Neural progenitor cell (in vitro differentiated cells): ENCODE data around the gene TBC1D7. TPM values are rescaled to one million over a fixed set of nuclear protein-coding genes. Genes with fewer than 3 reads are reported as not detected.

ENCODE experiments used
- DNase-seq: peaks from one replicate; pipeline ENCODE4 v3.0.0-alpha.2; 2016; ENCODE audit warnings: low spot score
- H2AFZ ChIP-seq: fragments of 200-600 bp; sonication (generic); replicated peaks from 2 replicates; pipeline ENCODE4 v1.6.1; 2016; ENCODE audit warnings: antibody characterized with exemption
- H3F3A ChIP-seq: fragments of 200-600 bp; sonication (generic); 2 replicates; pipeline ENCODE4 v1.6.1; 2016; ENCODE audit warnings: antibody characterized with exemption, low read depth
- H3K27ac ChIP-seq: fragments of 200-600 bp; sonication (generic); 2 replicates; pipeline ENCODE4 v1.5.1; 2016; ENCODE audit warnings: mild to moderate bottlenecking
- H3K27me3 ChIP-seq: fragments of 200-600 bp; sonication (generic); 2 replicates; pipeline ENCODE4 v1.6.1; 2016; ENCODE audit warnings: mild to moderate bottlenecking, moderate library complexity
- H3K36me3 ChIP-seq: fragments of 200-600 bp; sonication (generic); 2 replicates; pipeline ENCODE4 v1.5.1; 2016
- H3K4me1 ChIP-seq: fragments of 200-600 bp; sonication (generic); 2 replicates; pipeline ENCODE4 v1.6.1; 2016; ENCODE audit warnings: mixed run types
- H3K4me2 ChIP-seq: fragments of 200-600 bp; sonication (generic); 2 replicates; pipeline ENCODE4 v1.6.1; 2016
- H3K4me3 ChIP-seq: fragments of 200-600 bp; sonication (generic); 2 replicates; pipeline ENCODE4 v1.5.1; 2016
- H3K79me2 ChIP-seq: fragments of 200-600 bp; sonication (generic); 2 replicates; pipeline ENCODE4 v1.6.1; 2016; ENCODE audit warnings: low read depth
- H3K9ac ChIP-seq: fragments of 200-600 bp; sonication (generic); 2 replicates; pipeline ENCODE4 v1.6.1; 2016
- H3K9me3 ChIP-seq: fragments of 200-600 bp; sonication (generic); 2 replicates; pipeline ENCODE4 v1.5.1; 2016; ENCODE audit warnings: low read depth
- H4K20me1 ChIP-seq: fragments of 200-600 bp; sonication (generic); 2 replicates; pipeline ENCODE4 v1.6.1; 2016; ENCODE audit warnings: low read depth
- H3K27ac Mint-ChIP-seq: 3 replicates; pipeline ENCODE4 v1.8.0; 2021; ENCODE audit warnings: mixed read lengths
- H3K27me3 Mint-ChIP-seq: 2 replicates; pipeline ENCODE4 v1.8.0; 2022; ENCODE audit warnings: low read depth, mild to moderate bottlenecking, inconsistent platforms, moderate library complexity, mixed read lengths; ENCODE audit not compliant: insufficient read depth
- H3K36me3 Mint-ChIP-seq: 3 replicates; pipeline ENCODE4 v1.8.0; 2021; ENCODE audit warnings: mixed read lengths
- H3K4me1 Mint-ChIP-seq: 3 replicates; pipeline ENCODE4 v1.8.0; 2021; ENCODE audit warnings: mixed read lengths
- H3K4me3 Mint-ChIP-seq: 3 replicates; pipeline ENCODE4 v1.8.0; 2021; ENCODE audit warnings: mild to moderate bottlenecking, moderate library complexity, mixed read lengths
- H3K9me3 Mint-ChIP-seq: 3 replicates; pipeline ENCODE4 v1.8.0; 2020; ENCODE audit warnings: mixed read lengths
- EZH2 ChIP-seq: fragments of 200-600 bp; sonication (generic); IDR thresholded peaks from 2 replicates; pipeline ENCODE4 v1.6.1; 2017; ENCODE audit warnings: antibody characterized with exemption, mild to moderate bottlenecking, moderate library complexity
- EZH2phosphoT487 ChIP-seq: fragments of 200-600 bp; sonication (generic); IDR thresholded peaks from 2 replicates; pipeline ENCODE4 v1.6.1; 2017; ENCODE audit warnings: antibody characterized with exemption
- total RNA-seq: library from RNA; depleted of rRNA; stranded (reverse); fragments of >200 nt; gene quantifications from 2 replicates; pipeline ENCODE4 v1.2.3, GENCODE V29; 2015; ENCODE audit warnings: low replicate concordance
- TF ChIP-seq, protein P1 (sequence below): fragments of 200-600 bp; sonication (generic); IDR thresholded peaks from 2 replicates; pipeline ENCODE4 v1.5.1; 2017; ENCODE audit warnings: antibody characterized with exemption, mild to moderate bottlenecking

Gene TBC1D7
- total RNA-seq, 1 donor from 2014 or later = 54.9 TPM

DNA sequence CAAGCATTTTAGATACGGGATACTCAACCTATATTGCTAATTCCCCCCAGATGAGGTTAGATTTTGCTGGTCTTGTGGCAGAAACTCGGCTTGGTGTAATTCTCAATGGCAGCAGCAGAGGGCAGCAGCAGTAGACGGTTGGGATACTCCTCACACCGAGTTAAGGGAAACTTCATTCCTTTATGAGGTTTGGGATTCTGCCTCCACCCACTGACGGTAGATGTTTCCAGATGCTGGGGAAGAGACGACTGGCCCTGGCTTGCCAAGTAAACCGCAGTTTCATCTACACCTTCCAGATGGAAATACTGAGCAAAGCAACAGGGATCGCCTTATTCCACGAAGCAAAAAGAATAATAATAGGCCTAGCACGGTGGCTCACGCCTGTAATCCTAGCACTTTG is 8.2 kb upstream of the TBC1D7 start:
- Histone ChIP-seq H3K36me3 (no peaks in the 10 kb centered on the region), H4K20me1 (no peaks in the 10 kb centered on the region), H2AFZ (no peak overlapping the region), H3F3A (no peaks in the 10 kb centered on the region), H3K9ac (no peak overlapping the region), H3K27ac (no peak overlapping the region), H3K4me2 (no peak overlapping the region), H3K79me2 (no peaks in the 10 kb centered on the region), H3K4me3 (no peak overlapping the region), H3K4me1 (no peaks in the 10 kb centered on the region), H3K9me3 (no peaks in the 10 kb centered on the region), H3K27me3 (no peaks in the 10 kb centered on the region)
- Mint-ChIP-seq H3K27me3 (peaks cover 9% of the 10 kb centered on the region), H3K27ac (no peak overlapping the region), H3K36me3 (no peaks in the 10 kb centered on the region), H3K9me3 (no peaks in the 10 kb centered on the region), H3K4me3 (no peak overlapping the region), H3K4me1 (peaks cover 11% of the 10 kb centered on the region)
- TF ChIP-seq, protein P1, sequence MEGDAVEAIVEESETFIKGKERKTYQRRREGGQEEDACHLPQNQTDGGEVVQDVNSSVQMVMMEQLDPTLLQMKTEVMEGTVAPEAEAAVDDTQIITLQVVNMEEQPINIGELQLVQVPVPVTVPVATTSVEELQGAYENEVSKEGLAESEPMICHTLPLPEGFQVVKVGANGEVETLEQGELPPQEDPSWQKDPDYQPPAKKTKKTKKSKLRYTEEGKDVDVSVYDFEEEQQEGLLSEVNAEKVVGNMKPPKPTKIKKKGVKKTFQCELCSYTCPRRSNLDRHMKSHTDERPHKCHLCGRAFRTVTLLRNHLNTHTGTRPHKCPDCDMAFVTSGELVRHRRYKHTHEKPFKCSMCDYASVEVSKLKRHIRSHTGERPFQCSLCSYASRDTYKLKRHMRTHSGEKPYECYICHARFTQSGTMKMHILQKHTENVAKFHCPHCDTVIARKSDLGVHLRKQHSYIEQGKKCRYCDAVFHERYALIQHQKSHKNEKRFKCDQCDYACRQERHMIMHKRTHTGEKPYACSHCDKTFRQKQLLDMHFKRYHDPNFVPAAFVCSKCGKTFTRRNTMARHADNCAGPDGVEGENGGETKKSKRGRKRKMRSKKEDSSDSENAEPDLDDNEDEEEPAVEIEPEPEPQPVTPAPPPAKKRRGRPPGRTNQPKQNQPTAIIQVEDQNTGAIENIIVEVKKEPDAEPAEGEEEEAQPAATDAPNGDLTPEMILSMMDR = peak; percentile 91
- TF ChIP-seq EZH2 (no peak), EZH2phosphoT487 (no peak)
- peak; percentile 77 for DNase-seq

DNA sequence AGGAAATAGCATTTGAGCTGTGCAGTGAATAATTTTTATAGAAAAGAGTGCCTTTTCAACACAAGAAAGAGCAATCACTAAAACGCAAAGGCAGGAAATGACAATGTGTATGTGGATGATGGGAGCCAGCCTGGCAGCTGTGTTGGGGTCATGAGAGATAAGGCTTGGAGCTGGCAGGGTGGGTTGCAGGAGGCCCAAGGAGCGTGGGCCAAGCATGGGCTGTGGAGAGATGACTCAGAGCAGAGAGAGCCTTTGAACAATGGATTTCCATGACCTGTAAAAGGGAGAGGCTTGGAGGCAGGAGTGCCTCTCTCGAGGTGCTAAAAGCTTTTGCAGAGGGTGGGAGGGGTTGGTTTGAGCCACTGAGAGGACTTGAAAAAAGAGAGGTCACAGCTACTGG is 6.6 kb upstream of the TBC1D7 start:
- Mint-ChIP-seq H3K4me3 (no peak overlapping the region), H3K27ac (no peak overlapping the region), H3K27me3 (peaks cover 9% of the 10 kb centered on the region), H3K9me3 (no peaks in the 10 kb centered on the region), H3K4me1 (peaks cover 11% of the 10 kb centered on the region), H3K36me3 (no peaks in the 10 kb centered on the region)
- TF ChIP-seq, protein P1 = no peak
- no peak for TF ChIP-seq EZH2
- no peak for TF ChIP-seq EZH2phosphoT487
- Histone ChIP-seq H3K4me3 (no peak overlapping the region), H3K4me1 (no peaks in the 10 kb centered on the region), H3K9me3 (no peaks in the 10 kb centered on the region), H3K4me2 (no peak overlapping the region), H3F3A (no peaks in the 10 kb centered on the region), H4K20me1 (no peaks in the 10 kb centered on the region), H3K79me2 (no peaks in the 10 kb centered on the region), H3K9ac (no peak overlapping the region), H3K36me3 (no peaks in the 10 kb centered on the region), H3K27me3 (no peaks in the 10 kb centered on the region), H3K27ac (no peak overlapping the region), H2AFZ (no peak overlapping the region)
- no peak for DNase-seq

- Histone ChIP-seq H3K9ac (no peak overlapping the region), H3K36me3 (no peaks in the 10 kb centered on the region), H3F3A (peaks cover 8% of the 10 kb centered on the region), H3K79me2 (peaks cover 6% of the 10 kb centered on the region), H3K9me3 (no peaks in the 10 kb centered on the region), H4K20me1 (no peaks in the 10 kb centered on the region), H3K4me3 (no peak overlapping the region), H2AFZ (no peak overlapping the region), H3K27ac (no peak overlapping the region), H3K4me1 (peaks cover 2% of the 10 kb centered on the region), H3K4me2 (no peak overlapping the region), H3K27me3 (no peaks in the 10 kb centered on the region)
- Mint-ChIP-seq H3K4me1 (peaks cover 13% of the 10 kb centered on the region), H3K27ac (no peak overlapping the region), H3K27me3 (peaks cover 4% of the 10 kb centered on the region), H3K36me3 (no peaks in the 10 kb centered on the region), H3K4me3 (no peak overlapping the region), H3K9me3 (no peaks in the 10 kb centered on the region)
- DNase-seq = no peak
- TF ChIP-seq EZH2 (no peak), EZH2phosphoT487 (no peak)
- TF ChIP-seq, protein P1 = no peak
Observed at GRCh38 chr6:13332349-13332706, 4.0 kb upstream of the TBC1D7 start.
